Measurements from ENCODE around the gene ARHGAP42. TPM values are rescaled to one million over a fixed set of nuclear protein-coding genes. Genes with fewer than 3 reads are reported as not detected.

The ARHGAP42 gene
- total and polyA plus RNA-seq, 8 donors: 2.3 to 119 (median 39.3) TPM

- intact Hi-C loops (cut with DNase I; ENCODE audit: low total_unique reads): no loop called here
- 33 to 61% (median 52%) methylated on average over 4 of the region's 4 CpGs for WGBS, 5 donors
These were observed 66.5 kb downstream of the ARHGAP42 start for GRCh38 chr11:100753571-100753970.

GRCh38 chr11:100756559-100756958, 69.5 kb downstream of the ARHGAP42 start:
- no peak overlapping the region for H3K27ac ChIP-seq
- TF ChIP-seq EP300 (IDR thresholded peaks at IDR 0.05): no peak
- TF ChIP-seq POLR2AphosphoS5 (IDR thresholded peaks at IDR 0.05): no peak
- TF ChIP-seq CTCF (IDR thresholded peaks at IDR 0.05): no peak
- no peak for TF ChIP-seq POLR2A (IDR thresholded peaks at IDR 0.05)
- H3K4me3 ChIP-seq: no peak overlapping the region
- H3K9me3 ChIP-seq: no peaks in the 10 kb centered on the region
- H3K36me3 ChIP-seq: no peaks in the 10 kb centered on the region
- intact Hi-C loops (cut with DNase I; ENCODE audit: low total_unique reads): no loop called here
- 10 to 52% (median 27%) methylated on average over 2 of the region's 2 CpGs for WGBS, 5 donors
- H3K27me3 ChIP-seq: no peaks in the 10 kb centered on the region
- DNase-seq: no peak
- H3K4me1 ChIP-seq: peaks cover 4 to 64% (median 22%) of the 10 kb centered on the region in 4 donors

More at GRCh38 chr11:100753571-100753970, 66.5 kb downstream of the ARHGAP42 start:
- Histone ChIP-seq H3K27ac (peak overlapping the region; percentile 17 to 62 (median 55)), H3K4me1 (peaks cover 4 to 45% (median 13%) of the 10 kb centered on the region in 4 donors), H3K36me3 (peaks cover 0 to 10% (median 5%) of the 10 kb centered on the region in 4 donors), H3K9me3 (peaks cover 0 to 22% (median 14%) of the 10 kb centered on the region in 4 donors), H3K27me3 (no peaks in the 10 kb centered on the region), H3K4me3 (no peak overlapping the region)
- TF ChIP-seq CTCF (IDR thresholded peaks at IDR 0.05): no peak
- no peak for TF ChIP-seq EP300 (IDR thresholded peaks at IDR 0.05)
- no peak for TF ChIP-seq POLR2A (IDR thresholded peaks at IDR 0.05)
- TF ChIP-seq POLR2AphosphoS5 (IDR thresholded peaks at IDR 0.05): no peak
- peak in 1 of 2 donors; percentile 9 for DNase-seq

DNA sequence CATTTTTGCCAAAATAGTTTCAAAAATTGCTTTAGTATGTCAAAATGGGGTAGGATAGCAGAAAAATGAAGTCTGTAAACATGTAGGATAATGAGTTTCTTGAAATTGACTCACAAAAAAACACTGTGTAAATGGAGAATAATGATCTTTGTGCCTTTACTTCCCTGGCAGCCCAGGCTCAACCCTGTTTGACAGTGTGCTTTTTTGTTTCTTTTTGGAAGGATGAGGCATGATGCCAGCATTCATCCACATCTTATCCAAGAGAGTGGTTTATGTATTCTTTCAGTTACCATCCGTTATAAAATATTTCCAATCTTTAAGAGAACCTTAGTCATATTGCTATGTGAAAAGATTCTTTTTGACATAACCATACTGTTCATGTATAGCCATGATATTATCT, 70.6 kb downstream of the ARHGAP42 start:
- intact Hi-C loops (cut with DNase I; ENCODE audit: low total_unique reads): no loop called here
- Histone ChIP-seq H3K4me1 (peaks cover 4 to 55% (median 23%) of the 10 kb centered on the region in 4 donors), H3K4me3 (no peak overlapping the region), H3K36me3 (no peaks in the 10 kb centered on the region), H3K27ac (no peak overlapping the region), H3K9me3 (no peaks in the 10 kb centered on the region), H3K27me3 (no peaks in the 10 kb centered on the region)
- DNase-seq: no peak
- 37 to 61% (median 48%) methylated on average over 1 of the region's 1 CpG for WGBS, 5 donors
- TF ChIP-seq CTCF (IDR thresholded peaks at IDR 0.05): no peak
- TF ChIP-seq EP300 (IDR thresholded peaks at IDR 0.05): no peak
- no peak for TF ChIP-seq POLR2A (IDR thresholded peaks at IDR 0.05)
- no peak for TF ChIP-seq POLR2AphosphoS5 (IDR thresholded peaks at IDR 0.05)

GRCh38 chr11:100759106-100759505, 72.0 kb downstream of the ARHGAP42 start:
- TF ChIP-seq POLR2AphosphoS5 (IDR thresholded peaks at IDR 0.05): no peak
- H3K27me3 ChIP-seq: no peaks in the 10 kb centered on the region
- H3K36me3 ChIP-seq: no peaks in the 10 kb centered on the region
- intact Hi-C loops (cut with DNase I; ENCODE audit: low total_unique reads): no loop called here
- H3K9me3 ChIP-seq: no peaks in the 10 kb centered on the region
- WGBS, 5 donors: 39 to 56% (median 54%) methylated on average over 2 of the region's 2 CpGs
- no peak for DNase-seq
- H3K4me3 ChIP-seq: no peak overlapping the region
- H3K27ac ChIP-seq: no peak overlapping the region
- H3K4me1 ChIP-seq: peaks cover 0 to 40% (median 11%) of the 10 kb centered on the region in 4 donors

DNA sequence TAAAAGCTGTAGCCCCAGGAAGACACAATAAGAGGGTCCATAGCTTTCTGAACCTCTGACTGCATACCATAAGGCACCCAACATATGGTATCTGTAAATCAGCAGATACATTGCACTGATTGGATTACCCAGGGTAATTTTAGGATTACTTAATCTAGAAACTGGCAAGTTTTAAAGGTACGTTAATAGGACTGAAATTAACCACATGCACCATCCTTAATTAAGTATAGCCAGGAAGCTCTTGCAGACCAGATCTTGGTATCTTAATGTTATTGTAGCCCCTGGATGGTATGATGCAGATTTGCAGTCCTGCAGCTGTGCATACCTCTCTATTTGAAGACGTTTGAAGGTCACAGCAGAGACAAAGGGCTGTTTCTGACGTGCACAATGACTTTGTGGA, 72.8 kb downstream of the ARHGAP42 start:
- Histone ChIP-seq H3K4me1 (peaks cover 0 to 36% (median 11%) of the 10 kb centered on the region in 4 donors), H3K4me3 (no peak overlapping the region), H3K27me3 (no peaks in the 10 kb centered on the region), H3K9me3 (no peaks in the 10 kb centered on the region), H3K36me3 (no peaks in the 10 kb centered on the region), H3K27ac (no peak overlapping the region)
- intact Hi-C loops (cut with DNase I; ENCODE audit: low total_unique reads): no loop called here
- DNase-seq: no peak
- 50 to 70% (median 56%) methylated on average over 3 of the region's 3 CpGs for WGBS, 5 donors
- TF ChIP-seq POLR2A (IDR thresholded peaks at IDR 0.05): no peak
- no peak for TF ChIP-seq EP300 (IDR thresholded peaks at IDR 0.05)
- TF ChIP-seq POLR2AphosphoS5 (IDR thresholded peaks at IDR 0.05): no peak
- no peak for TF ChIP-seq CTCF (IDR thresholded peaks at IDR 0.05)

All from stomach (tissue), 9 donors.